ENCODE results near the gene PCSK5. TPM values are rescaled to one million over a fixed set of nuclear protein-coding genes. Genes with fewer than 3 reads are reported as not detected.

PCSK5 gene
- total and polyA plus RNA-seq, 4 donors: 0.58 to 3.6 (median 0.82) TPM

DNA sequence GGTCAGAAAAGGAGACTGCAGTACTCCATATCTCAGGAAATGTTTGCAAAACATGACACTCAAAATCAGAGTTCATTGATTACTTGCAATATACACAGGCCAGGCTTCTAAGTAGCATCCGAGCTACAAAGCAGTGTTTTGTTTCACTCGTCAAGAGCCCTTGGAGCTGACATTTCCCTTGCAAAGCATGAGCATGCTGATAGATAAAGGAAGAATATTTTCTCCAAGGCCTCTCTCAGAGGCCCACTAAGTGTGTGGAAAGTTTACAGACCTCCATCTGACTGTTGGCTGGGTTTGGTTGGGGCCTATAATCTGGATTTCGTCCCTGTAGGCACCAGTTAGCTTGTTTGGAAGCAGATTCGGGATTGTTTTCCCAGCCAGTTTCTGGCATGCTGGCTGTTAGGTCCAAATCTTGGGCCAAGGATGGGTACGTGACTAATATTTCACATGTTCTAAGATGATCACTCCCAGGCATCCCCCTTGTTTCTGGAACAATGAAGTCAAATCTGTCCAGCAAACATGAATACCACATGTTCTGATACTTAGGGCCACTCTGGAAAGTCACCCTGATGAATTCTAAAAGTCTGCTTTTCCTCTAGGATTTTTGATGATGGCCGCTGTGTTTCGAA is 342.5 kb downstream of the PCSK5 start (continued):
- TF ChIP-seq, protein P1, sequence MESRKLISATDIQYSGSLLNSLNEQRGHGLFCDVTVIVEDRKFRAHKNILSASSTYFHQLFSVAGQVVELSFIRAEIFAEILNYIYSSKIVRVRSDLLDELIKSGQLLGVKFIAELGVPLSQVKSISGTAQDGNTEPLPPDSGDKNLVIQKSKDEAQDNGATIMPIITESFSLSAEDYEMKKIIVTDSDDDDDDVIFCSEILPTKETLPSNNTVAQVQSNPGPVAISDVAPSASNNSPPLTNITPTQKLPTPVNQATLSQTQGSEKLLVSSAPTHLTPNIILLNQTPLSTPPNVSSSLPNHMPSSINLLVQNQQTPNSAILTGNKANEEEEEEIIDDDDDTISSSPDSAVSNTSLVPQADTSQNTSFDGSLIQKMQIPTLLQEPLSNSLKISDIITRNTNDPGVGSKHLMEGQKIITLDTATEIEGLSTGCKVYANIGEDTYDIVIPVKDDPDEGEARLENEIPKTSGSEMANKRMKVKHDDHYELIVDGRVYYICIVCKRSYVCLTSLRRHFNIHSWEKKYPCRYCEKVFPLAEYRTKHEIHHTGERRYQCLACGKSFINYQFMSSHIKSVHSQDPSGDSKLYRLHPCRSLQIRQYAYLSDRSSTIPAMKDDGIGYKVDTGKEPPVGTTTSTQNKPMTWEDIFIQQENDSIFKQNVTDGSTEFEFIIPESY (IDR thresholded peaks at IDR 0.05): no peak
- TF ChIP-seq FOXA2 (IDR thresholded peaks at IDR 0.05): no peak
- no peak for TF ChIP-seq FOXA1 (IDR thresholded peaks at IDR 0.05)
- TF ChIP-seq HNF4G (IDR thresholded peaks at IDR 0.05): no peak

DNA sequence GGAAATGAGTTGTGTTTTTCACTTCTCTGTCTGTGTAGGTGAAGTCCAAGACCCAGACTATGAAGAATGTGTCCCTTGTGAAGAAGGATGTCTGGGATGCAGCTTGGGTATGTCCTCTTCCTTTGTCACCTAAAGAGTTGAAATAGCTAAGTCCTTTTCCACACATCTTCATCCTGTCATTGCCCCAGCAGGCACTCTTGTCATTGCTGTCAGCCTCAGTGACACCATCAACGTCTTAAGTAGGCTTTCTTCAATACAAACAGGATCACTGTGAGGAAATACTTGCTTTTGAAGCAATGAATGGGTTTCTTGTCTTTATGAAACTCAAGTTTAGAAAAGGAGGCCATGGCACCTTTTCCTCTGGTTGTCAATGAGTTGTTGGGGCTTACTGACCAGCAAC is 350.1 kb downstream of the PCSK5 start:
- H3K9ac ChIP-seq (ENCODE audit: low read depth in 1 of 2, low read length in 2 of 2): no peak overlapping the region
- H3K27ac ChIP-seq (ENCODE audit: low read depth in 1 of 2, low read length in 2 of 2): no peak overlapping the region
- H3K27me3 ChIP-seq (ENCODE audit: control insufficient read depth in 4 of 4, insufficient read depth in 4 of 4, low read length in 3 of 4): peaks cover 0 to 3% (median 0%) of the 10 kb centered on the region in 4 donors
- H3K9me3 ChIP-seq (ENCODE audit: control insufficient read depth in 4 of 4, low read length in 3 of 4): no peaks in the 10 kb centered on the region
- DNase-seq (ENCODE audit: low spot score): no peak
- no peaks in the 10 kb centered on the region for H3K36me3 ChIP-seq (ENCODE audit: control insufficient read depth in 4 of 4, insufficient read depth in 3 of 4, low read depth in 1 of 4, low read length in 3 of 4)
- no peaks in the 10 kb centered on the region for H3K4me1 ChIP-seq (ENCODE audit: control insufficient read depth in 4 of 4, insufficient read depth in 4 of 4, low read length in 3 of 4)
- TF ChIP-seq SP1 (IDR thresholded peaks at IDR 0.05): no peak
- no peak for TF ChIP-seq YY1 (IDR thresholded peaks at IDR 0.05)
- TF ChIP-seq, protein P2, sequence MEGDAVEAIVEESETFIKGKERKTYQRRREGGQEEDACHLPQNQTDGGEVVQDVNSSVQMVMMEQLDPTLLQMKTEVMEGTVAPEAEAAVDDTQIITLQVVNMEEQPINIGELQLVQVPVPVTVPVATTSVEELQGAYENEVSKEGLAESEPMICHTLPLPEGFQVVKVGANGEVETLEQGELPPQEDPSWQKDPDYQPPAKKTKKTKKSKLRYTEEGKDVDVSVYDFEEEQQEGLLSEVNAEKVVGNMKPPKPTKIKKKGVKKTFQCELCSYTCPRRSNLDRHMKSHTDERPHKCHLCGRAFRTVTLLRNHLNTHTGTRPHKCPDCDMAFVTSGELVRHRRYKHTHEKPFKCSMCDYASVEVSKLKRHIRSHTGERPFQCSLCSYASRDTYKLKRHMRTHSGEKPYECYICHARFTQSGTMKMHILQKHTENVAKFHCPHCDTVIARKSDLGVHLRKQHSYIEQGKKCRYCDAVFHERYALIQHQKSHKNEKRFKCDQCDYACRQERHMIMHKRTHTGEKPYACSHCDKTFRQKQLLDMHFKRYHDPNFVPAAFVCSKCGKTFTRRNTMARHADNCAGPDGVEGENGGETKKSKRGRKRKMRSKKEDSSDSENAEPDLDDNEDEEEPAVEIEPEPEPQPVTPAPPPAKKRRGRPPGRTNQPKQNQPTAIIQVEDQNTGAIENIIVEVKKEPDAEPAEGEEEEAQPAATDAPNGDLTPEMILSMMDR (IDR thresholded peaks at IDR 0.05; ENCODE audit: low read depth, low read length, missing input control): no peak
- no peak for TF ChIP-seq TAF1 (conservative IDR thresholded peaks at IDR 0.05)
- TF ChIP-seq, protein P3, sequence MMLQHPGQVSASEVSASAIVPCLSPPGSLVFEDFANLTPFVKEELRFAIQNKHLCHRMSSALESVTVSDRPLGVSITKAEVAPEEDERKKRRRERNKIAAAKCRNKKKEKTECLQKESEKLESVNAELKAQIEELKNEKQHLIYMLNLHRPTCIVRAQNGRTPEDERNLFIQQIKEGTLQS (IDR thresholded peaks at IDR 0.05): no peak
- TF ChIP-seq, protein P4, sequence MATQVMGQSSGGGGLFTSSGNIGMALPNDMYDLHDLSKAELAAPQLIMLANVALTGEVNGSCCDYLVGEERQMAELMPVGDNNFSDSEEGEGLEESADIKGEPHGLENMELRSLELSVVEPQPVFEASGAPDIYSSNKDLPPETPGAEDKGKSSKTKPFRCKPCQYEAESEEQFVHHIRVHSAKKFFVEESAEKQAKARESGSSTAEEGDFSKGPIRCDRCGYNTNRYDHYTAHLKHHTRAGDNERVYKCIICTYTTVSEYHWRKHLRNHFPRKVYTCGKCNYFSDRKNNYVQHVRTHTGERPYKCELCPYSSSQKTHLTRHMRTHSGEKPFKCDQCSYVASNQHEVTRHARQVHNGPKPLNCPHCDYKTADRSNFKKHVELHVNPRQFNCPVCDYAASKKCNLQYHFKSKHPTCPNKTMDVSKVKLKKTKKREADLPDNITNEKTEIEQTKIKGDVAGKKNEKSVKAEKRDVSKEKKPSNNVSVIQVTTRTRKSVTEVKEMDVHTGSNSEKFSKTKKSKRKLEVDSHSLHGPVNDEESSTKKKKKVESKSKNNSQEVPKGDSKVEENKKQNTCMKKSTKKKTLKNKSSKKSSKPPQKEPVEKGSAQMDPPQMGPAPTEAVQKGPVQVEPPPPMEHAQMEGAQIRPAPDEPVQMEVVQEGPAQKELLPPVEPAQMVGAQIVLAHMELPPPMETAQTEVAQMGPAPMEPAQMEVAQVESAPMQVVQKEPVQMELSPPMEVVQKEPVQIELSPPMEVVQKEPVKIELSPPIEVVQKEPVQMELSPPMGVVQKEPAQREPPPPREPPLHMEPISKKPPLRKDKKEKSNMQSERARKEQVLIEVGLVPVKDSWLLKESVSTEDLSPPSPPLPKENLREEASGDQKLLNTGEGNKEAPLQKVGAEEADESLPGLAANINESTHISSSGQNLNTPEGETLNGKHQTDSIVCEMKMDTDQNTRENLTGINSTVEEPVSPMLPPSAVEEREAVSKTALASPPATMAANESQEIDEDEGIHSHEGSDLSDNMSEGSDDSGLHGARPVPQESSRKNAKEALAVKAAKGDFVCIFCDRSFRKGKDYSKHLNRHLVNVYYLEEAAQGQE (IDR thresholded peaks at IDR 0.05): no peak
- TF ChIP-seq EGR1 (IDR thresholded peaks at IDR 0.05; ENCODE audit: low read depth in 2 of 2): no peak
- no peak for TF ChIP-seq RXRA (IDR thresholded peaks at IDR 0.05)
- TF ChIP-seq, protein P1 (IDR thresholded peaks at IDR 0.05): no peak
- no peak for TF ChIP-seq JUND (IDR thresholded peaks at IDR 0.05)
- no peak for TF ChIP-seq GABPA (IDR thresholded peaks at IDR 0.05 in 1 of 2, conservative IDR thresholded peaks at IDR 0.05 in 1 of 2)
- no peak overlapping the region for H3K4me3 ChIP-seq (ENCODE audit: low read depth in 1 of 3, low read length in 3 of 3)
- 67% methylated on average over 1 of the region's 1 CpG for WGBS
